GM23338 (cell line): ENCODE data around the gene UBE2D3.

Experiments used
- CREB1 ChIP-seq: fragments of 250-450 bp; sonication (Bioruptor Pico); IDR thresholded peaks from 2 replicates; pipeline ENCODE4 v1.5.0; 2020; ENCODE audit warnings: low read depth, mild to moderate bottlenecking, moderate library complexity
- EZH2 ChIP-seq: fragments of 200-600 bp; sonication (generic); IDR thresholded peaks from one replicate; pipeline ENCODE4 v1.8.0; 2017; ENCODE audit warnings: antibody characterized with exemption, mild to moderate bottlenecking, low read depth; ENCODE audit not compliant: unreplicated experiment
- EZH2phosphoT487 ChIP-seq: fragments of 200-600 bp; sonication (generic); IDR thresholded peaks from one replicate; pipeline ENCODE4 v1.8.1; 2018; ENCODE audit warnings: antibody characterized with exemption; ENCODE audit not compliant: unreplicated experiment
- JUNB ChIP-seq: IDR thresholded peaks from one replicate; pipeline ENCODE4 v1.6.1; 2016; ENCODE audit warnings: antibody characterized with exemption; ENCODE audit not compliant: unreplicated experiment
- NANOG ChIP-seq: IDR thresholded peaks from 2 replicates; pipeline ENCODE4 v1.6.1; 2016; ENCODE audit warnings: antibody characterized with exemption, borderline replicate concordance
- POLR2AphosphoS5 ChIP-seq: IDR thresholded peaks from 2 replicates; pipeline ENCODE4 v1.6.1; 2016; ENCODE audit warnings: antibody characterized with exemption, low read depth
- STAT1 ChIP-seq: IDR thresholded peaks from one replicate; pipeline ENCODE4 v1.6.1; 2016; ENCODE audit warnings: antibody characterized with exemption; ENCODE audit not compliant: unreplicated experiment
- ZNF114 ChIP-seq: fragments of 250-450 bp; sonication (Bioruptor Pico); IDR thresholded peaks from 2 replicates; pipeline ENCODE4 v1.5.0; 2020; ENCODE audit warnings: mild to moderate bottlenecking, moderate library complexity
- ZNF331 ChIP-seq: fragments of 250-450 bp; sonication (Bioruptor Pico); IDR thresholded peaks from 2 replicates; pipeline ENCODE4 v1.5.0; 2020; ENCODE audit warnings: low read depth, mild to moderate bottlenecking, moderate library complexity
- TF ChIP-seq, protein P1 (sequence below): IDR thresholded peaks from one replicate; pipeline ENCODE4 v1.6.1; 2018; ENCODE audit warnings: antibody characterized with exemption; ENCODE audit not compliant: unreplicated experiment
- TF ChIP-seq, protein P2 (sequence below), 2 experiments: fragments of 200-600 bp in 1 of 2; sonication (generic) in 1 of 2; conservative IDR thresholded peaks; 2 replicates each; pipeline versions ENCODE4 v1.5.1 to v1.6.1; 2016 to 2017; ENCODE audit warnings: antibody characterized with exemption in 2 of 2, low read depth in 2 of 2, mild to moderate bottlenecking in 2 of 2, moderate library complexity in 1 of 2
- TF ChIP-seq, protein P3 (sequence below): fragments of 250-450 bp; sonication (Bioruptor Pico); IDR thresholded peaks from 2 replicates; pipeline ENCODE4 v1.5.0; 2020; ENCODE audit warnings: mild to moderate bottlenecking, moderate library complexity

DNA sequence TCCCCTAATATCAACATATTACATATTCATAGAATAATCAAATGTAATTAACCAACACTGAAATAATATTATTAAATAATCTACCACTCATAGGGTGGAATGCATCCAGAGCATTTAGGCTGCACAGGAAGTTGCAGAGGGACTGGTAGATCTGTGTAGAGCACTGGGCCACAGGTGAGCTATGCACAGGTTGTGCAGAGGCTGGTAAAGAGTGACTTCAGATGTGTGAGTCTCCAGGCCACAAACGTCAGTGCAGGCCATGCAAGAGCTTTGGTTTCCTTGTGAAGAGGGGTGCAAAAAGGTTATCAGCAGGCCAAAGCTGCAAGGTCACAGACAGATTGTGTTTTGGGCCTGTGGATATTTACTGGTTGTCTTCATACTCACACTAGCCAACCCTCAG, 41.1 kb downstream of the UBE2D3 start:
- TF ChIP-seq, protein P1, sequence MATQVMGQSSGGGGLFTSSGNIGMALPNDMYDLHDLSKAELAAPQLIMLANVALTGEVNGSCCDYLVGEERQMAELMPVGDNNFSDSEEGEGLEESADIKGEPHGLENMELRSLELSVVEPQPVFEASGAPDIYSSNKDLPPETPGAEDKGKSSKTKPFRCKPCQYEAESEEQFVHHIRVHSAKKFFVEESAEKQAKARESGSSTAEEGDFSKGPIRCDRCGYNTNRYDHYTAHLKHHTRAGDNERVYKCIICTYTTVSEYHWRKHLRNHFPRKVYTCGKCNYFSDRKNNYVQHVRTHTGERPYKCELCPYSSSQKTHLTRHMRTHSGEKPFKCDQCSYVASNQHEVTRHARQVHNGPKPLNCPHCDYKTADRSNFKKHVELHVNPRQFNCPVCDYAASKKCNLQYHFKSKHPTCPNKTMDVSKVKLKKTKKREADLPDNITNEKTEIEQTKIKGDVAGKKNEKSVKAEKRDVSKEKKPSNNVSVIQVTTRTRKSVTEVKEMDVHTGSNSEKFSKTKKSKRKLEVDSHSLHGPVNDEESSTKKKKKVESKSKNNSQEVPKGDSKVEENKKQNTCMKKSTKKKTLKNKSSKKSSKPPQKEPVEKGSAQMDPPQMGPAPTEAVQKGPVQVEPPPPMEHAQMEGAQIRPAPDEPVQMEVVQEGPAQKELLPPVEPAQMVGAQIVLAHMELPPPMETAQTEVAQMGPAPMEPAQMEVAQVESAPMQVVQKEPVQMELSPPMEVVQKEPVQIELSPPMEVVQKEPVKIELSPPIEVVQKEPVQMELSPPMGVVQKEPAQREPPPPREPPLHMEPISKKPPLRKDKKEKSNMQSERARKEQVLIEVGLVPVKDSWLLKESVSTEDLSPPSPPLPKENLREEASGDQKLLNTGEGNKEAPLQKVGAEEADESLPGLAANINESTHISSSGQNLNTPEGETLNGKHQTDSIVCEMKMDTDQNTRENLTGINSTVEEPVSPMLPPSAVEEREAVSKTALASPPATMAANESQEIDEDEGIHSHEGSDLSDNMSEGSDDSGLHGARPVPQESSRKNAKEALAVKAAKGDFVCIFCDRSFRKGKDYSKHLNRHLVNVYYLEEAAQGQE = no peak
- TF ChIP-seq, protein P2, sequence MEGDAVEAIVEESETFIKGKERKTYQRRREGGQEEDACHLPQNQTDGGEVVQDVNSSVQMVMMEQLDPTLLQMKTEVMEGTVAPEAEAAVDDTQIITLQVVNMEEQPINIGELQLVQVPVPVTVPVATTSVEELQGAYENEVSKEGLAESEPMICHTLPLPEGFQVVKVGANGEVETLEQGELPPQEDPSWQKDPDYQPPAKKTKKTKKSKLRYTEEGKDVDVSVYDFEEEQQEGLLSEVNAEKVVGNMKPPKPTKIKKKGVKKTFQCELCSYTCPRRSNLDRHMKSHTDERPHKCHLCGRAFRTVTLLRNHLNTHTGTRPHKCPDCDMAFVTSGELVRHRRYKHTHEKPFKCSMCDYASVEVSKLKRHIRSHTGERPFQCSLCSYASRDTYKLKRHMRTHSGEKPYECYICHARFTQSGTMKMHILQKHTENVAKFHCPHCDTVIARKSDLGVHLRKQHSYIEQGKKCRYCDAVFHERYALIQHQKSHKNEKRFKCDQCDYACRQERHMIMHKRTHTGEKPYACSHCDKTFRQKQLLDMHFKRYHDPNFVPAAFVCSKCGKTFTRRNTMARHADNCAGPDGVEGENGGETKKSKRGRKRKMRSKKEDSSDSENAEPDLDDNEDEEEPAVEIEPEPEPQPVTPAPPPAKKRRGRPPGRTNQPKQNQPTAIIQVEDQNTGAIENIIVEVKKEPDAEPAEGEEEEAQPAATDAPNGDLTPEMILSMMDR (conservative IDR thresholded peaks at IDR 0.05; ENCODE audit: low read depth in 2 of 2) = no peak
- TF ChIP-seq CREB1 (CRISPR knock-in tag) (no peak), ZNF114 (CRISPR knock-in tag) (no peak), POLR2AphosphoS5 (no peak), EZH2 (no peak), EZH2phosphoT487 (no peak), NANOG (no peak), JUNB (no peak), ZNF331 (no peak), STAT1 (no peak)
- TF ChIP-seq, protein P3, sequence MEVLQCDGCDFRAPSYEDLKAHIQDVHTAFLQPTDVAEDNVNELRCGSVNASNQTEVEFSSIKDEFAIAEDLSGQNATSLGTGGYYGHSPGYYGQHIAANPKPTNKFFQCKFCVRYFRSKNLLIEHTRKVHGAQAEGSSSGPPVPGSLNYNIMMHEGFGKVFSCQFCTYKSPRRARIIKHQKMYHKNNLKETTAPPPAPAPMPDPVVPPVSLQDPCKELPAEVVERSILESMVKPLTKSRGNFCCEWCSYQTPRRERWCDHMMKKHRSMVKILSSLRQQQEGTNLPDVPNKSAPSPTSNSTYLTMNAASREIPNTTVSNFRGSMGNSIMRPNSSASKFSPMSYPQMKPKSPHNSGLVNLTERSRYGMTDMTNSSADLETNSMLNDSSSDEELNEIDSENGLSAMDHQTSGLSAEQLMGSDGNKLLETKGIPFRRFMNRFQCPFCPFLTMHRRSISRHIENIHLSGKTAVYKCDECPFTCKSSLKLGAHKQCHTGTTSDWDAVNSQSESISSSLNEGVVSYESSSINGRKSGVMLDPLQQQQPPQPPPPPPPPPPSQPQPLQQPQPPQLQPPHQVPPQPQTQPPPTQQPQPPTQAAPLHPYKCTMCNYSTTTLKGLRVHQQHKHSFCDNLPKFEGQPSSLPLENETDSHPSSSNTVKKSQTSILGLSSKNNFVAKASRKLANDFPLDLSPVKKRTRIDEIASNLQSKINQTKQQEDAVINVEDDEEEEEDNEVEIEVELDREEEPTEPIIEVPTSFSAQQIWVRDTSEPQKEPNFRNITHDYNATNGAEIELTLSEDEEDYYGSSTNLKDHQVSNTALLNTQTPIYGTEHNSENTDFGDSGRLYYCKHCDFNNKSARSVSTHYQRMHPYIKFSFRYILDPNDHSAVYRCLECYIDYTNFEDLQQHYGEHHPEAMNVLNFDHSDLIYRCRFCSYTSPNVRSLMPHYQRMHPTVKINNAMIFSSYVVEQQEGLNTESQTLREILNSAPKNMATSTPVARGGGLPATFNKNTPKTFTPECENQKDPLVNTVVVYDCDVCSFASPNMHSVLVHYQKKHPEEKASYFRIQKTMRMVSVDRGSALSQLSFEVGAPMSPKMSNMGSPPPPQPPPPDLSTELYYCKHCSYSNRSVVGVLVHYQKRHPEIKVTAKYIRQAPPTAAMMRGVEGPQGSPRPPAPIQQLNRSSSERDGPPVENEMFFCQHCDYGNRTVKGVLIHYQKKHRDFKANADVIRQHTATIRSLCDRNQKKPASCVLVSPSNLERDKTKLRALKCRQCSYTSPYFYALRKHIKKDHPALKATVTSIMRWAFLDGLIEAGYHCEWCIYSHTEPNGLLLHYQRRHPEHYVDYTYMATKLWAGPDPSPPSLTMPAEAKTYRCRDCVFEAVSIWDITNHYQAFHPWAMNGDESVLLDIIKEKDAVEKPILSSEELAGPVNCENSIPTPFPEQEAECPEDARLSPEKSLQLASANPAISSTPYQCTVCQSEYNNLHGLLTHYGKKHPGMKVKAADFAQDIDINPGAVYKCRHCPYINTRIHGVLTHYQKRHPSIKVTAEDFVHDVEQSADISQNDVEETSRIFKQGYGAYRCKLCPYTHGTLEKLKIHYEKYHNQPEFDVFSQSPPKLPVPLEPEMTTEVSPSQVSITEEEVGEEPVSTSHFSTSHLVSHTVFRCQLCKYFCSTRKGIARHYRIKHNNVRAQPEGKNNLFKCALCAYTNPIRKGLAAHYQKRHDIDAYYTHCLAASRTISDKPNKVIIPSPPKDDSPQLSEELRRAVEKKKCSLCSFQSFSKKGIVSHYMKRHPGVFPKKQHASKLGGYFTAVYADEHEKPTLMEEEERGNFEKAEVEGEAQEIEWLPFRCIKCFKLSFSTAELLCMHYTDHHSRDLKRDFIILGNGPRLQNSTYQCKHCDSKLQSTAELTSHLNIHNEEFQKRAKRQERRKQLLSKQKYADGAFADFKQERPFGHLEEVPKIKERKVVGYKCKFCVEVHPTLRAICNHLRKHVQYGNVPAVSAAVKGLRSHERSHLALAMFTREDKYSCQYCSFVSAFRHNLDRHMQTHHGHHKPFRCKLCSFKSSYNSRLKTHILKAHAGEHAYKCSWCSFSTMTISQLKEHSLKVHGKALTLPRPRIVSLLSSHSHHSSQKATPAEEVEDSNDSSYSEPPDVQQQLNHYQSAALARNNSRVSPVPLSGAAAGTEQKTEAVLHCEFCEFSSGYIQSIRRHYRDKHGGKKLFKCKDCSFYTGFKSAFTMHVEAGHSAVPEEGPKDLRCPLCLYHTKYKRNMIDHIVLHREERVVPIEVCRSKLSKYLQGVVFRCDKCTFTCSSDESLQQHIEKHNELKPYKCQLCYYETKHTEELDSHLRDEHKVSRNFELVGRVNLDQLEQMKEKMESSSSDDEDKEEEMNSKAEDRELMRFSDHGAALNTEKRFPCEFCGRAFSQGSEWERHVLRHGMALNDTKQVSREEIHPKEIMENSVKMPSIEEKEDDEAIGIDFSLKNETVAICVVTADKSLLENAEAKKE (CRISPR knock-in tag) = no peak
